Measurements from ENCODE around the gene MED26.

GRCh38 chr19:16614941-16615340 is 13.1 kb downstream of the MED26 start:
- TF ChIP-seq POLR2A (IDR thresholded peaks at IDR 0.05; ENCODE audit: low read length) (no peak), GATA1 (IDR thresholded peaks at IDR 0.05; ENCODE audit: low read depth, low read length) (no peak)

All from erythroblast (primary cell).